ENCODE data around the gene DNAJC17. TPM values are rescaled to one million over a fixed set of nuclear protein-coding genes. Genes with fewer than 3 reads are reported as not detected.

The DNAJC17 gene, protein sequence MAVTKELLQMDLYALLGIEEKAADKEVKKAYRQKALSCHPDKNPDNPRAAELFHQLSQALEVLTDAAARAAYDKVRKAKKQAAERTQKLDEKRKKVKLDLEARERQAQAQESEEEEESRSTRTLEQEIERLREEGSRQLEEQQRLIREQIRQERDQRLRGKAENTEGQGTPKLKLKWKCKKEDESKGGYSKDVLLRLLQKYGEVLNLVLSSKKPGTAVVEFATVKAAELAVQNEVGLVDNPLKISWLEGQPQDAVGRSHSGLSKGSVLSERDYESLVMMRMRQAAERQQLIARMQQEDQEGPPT
- 44.4 and 48.0 TPM in 2 replicates for total RNA-seq

DNA sequence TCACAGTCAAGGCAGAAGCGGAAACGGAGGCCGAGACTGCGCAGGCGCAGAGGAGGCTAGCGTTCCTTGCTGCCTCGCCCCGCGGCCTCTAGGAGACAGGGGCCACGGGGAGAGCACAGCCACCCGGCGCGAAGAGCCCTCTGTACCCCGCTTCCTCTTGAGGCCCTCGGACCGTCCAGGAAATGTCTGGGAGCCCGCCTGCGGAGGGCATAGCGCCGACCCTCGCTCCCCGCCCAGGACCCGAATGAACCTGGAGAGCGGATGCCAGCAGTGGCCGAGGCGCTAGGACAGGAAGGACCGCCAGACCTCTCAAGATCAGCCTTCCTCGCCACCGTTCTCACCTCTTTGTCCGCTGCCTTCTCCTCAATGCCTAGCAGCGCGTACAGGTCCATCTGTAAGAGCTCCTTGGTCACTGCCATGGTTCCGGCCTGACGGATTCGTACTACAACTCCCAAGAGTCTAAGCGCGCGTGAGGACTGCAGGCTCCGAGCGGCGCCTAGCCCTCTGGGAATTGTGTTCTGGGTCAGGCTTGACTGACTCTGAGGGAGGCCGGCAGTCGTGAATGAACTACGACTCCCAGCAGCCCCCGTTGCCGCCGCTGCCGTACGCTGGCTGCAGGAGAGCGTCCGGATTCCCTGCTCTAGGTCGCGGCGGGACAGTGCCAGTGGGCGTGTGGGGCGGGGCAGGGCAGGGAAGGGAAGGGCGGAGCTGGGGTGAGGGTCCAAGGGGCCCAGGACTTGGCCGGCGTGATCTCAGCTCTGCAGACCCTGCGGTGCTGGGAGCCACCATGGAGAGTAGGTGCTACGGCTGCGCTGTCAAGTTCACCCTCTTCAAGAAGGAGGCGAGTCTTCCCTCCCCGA lies at the start of gene DNAJC17, which contains the start of gene ZFYVE19:
Gene DNAJC17 (minus strand): TSS at position 446 of the 860 bp plus-strand sequence. CDS start 27 bp downstream, at position 419.
Gene ZFYVE19 (plus strand): TSS at position 62 of the 860 bp plus-strand sequence. CDS start 501 bp downstream, at position 563.
- Mint-ChIP-seq H3K27me3 (ENCODE audit: low read depth) (no peaks in the 10 kb centered on the region), H3K9me3 (no peaks in the 10 kb centered on the region), H3K4me1 (ENCODE audit: low read depth) (peaks cover 18% of the 10 kb centered on the region), H3K4me3 (ENCODE audit: low read depth) (peak within 1 kb of the TSS; percentile 96), H3K27ac (peak within 1 kb of the TSS; percentile 98), H3K36me3 (ENCODE audit: low read depth) (peaks cover 22% of the 10 kb centered on the region)
- intact Hi-C loops (cut with micrococcal nuclease), result loop anchor here (1.0 kb wide), 5 partner anchors 37 to 424 kb away; partner anchors contain the start of genes CHP1, RMDN3, SPINT1 and VPS18
- peak; percentile 93 for DNase-seq (ENCODE audit: low spot score)

- intact Hi-C loops (cut with micrococcal nuclease), result loop anchor here (1.0 kb wide), 1 partner anchor 38 kb away; the partner anchor contains the start of gene VPS18
- Mint-ChIP-seq H3K36me3 (ENCODE audit: low read depth) (no peaks in the 10 kb centered on the region), H3K27me3 (ENCODE audit: low read depth) (no peaks in the 10 kb centered on the region), H3K4me1 (ENCODE audit: low read depth) (peaks cover 12% of the 10 kb centered on the region), H3K9me3 (no peaks in the 10 kb centered on the region), H3K27ac (no peak overlapping the region), H3K4me3 (ENCODE audit: low read depth) (no peak overlapping the region)
- no peak for DNase-seq (ENCODE audit: low spot score)
These were observed 49.5 kb upstream of the DNAJC17 start for GRCh38 chr15:40856746-40857145.

GRCh38 chr15:40855706-40856234 lies 48.5 kb upstream of the DNAJC17 start:
- DNase-seq (ENCODE audit: low spot score), result no peak
- H3K4me3 Mint-ChIP-seq (ENCODE audit: low read depth), result no peak overlapping the region
- peaks cover 12% of the 10 kb centered on the region for H3K4me1 Mint-ChIP-seq (ENCODE audit: low read depth)
- intact Hi-C loops (cut with micrococcal nuclease), result no loop called here
- H3K9me3 Mint-ChIP-seq, result no peaks in the 10 kb centered on the region
- no peaks in the 10 kb centered on the region for H3K36me3 Mint-ChIP-seq (ENCODE audit: low read depth)
- no peaks in the 10 kb centered on the region for H3K27me3 Mint-ChIP-seq (ENCODE audit: low read depth)
- no peak overlapping the region for H3K27ac Mint-ChIP-seq

- Mint-ChIP-seq H3K27ac (no peak overlapping the region), H3K27me3 (ENCODE audit: low read depth) (no peaks in the 10 kb centered on the region), H3K9me3 (no peaks in the 10 kb centered on the region), H3K4me1 (ENCODE audit: low read depth) (peaks cover 8% of the 10 kb centered on the region), H3K36me3 (ENCODE audit: low read depth) (no peaks in the 10 kb centered on the region), H3K4me3 (ENCODE audit: low read depth) (no peak overlapping the region)
- intact Hi-C loops (cut with micrococcal nuclease), result no loop called here
- no peak for DNase-seq (ENCODE audit: low spot score)
These were observed 46.9 kb upstream of the DNAJC17 start for GRCh38 chr15:40854161-40854560.

GRCh38 chr15:40853241-40853890 lies 46.1 kb upstream of the DNAJC17 start:
- Mint-ChIP-seq H3K4me3 (ENCODE audit: low read depth) (no peak overlapping the region), H3K27ac (no peak overlapping the region), H3K27me3 (ENCODE audit: low read depth) (no peaks in the 10 kb centered on the region), H3K4me1 (ENCODE audit: low read depth) (peaks cover 8% of the 10 kb centered on the region), H3K36me3 (ENCODE audit: low read depth) (no peaks in the 10 kb centered on the region), H3K9me3 (no peaks in the 10 kb centered on the region)
- intact Hi-C loops (cut with micrococcal nuclease), result no loop called here
- DNase-seq (ENCODE audit: low spot score), result no peak

DNA sequence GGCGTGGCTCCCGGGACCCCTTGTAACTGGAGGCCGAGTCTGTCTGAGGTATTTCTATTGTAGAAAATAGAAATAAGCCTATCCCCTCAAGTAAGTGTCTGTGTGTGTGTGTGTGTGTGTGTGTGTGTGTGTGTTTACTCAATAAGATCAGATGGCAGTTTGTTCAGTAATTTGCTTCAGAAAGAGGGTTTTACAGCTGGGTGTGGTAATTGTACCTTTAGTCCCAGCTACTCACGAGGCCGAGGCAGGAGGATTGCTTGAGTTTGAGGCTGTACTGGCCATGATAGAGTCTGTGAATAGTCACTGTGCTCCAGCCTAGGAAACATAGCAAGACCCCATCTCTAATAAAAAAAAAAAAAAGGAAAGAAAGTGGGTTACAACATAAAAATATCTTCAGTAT lies 45.3 kb upstream of the DNAJC17 start:
- intact Hi-C loops (cut with micrococcal nuclease), result no loop called here

GRCh38 chr15:40850576-40851112 lies 43.4 kb upstream of the DNAJC17 start:
- no peaks in the 10 kb centered on the region for H3K9me3 Mint-ChIP-seq
- peaks cover 4% of the 10 kb centered on the region for H3K36me3 Mint-ChIP-seq (ENCODE audit: low read depth)
- H3K27me3 Mint-ChIP-seq (ENCODE audit: low read depth), result no peaks in the 10 kb centered on the region
- intact Hi-C loops (cut with micrococcal nuclease), result no loop called here
- DNase-seq (ENCODE audit: low spot score), result no peak
- H3K4me3 Mint-ChIP-seq (ENCODE audit: low read depth), result no peak overlapping the region
- H3K4me1 Mint-ChIP-seq (ENCODE audit: low read depth), result peaks cover 14% of the 10 kb centered on the region
- no peak overlapping the region for H3K27ac Mint-ChIP-seq

More for the DNA sequence above, 45.3 kb upstream of the DNAJC17 start:
- DNase-seq (ENCODE audit: low spot score), result no peak
- Mint-ChIP-seq H3K4me1 (ENCODE audit: low read depth) (peaks cover 5% of the 10 kb centered on the region), H3K27ac (no peak overlapping the region), H3K27me3 (ENCODE audit: low read depth) (no peaks in the 10 kb centered on the region), H3K36me3 (ENCODE audit: low read depth) (no peaks in the 10 kb centered on the region), H3K4me3 (ENCODE audit: low read depth) (no peak overlapping the region), H3K9me3 (no peaks in the 10 kb centered on the region)

DNA sequence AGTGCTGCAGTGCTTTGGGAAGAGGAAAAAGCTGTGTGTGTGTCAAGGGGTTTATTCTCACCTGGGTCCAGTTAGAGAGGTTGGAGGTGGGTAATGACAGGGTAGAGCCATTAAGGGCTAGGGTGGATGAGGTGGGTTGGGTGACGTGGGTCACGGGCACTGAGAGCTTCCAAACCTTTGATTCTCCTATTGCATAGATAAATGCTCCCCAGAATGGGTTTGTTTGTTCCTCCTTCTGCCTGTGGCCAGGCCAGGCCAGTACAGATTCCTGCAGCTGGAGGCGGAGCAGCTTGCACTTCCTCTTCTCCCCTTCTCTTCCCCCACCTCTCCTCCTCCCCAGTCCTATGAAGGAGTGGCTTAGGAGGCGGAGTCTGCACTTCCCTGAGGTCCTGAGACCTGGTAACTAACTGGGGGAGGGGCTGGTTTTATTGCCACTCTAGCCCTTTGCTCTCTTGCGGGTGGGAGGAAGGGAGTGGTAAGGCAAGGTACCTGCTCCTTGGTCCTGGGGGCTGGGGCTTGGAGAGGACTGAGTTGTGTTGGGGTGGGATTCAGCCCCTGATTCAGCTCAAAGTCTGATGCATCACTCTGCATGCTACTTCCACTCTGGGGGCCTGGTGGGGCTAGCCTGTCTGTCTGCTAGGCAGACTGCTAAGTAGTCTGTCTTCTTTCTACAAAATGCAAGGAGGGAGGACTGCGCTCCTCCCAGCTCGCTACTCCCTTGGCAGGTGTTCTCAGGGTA lies 40.1 kb upstream of the DNAJC17 start:
- no peak for DNase-seq (ENCODE audit: low spot score)
- H3K36me3 Mint-ChIP-seq (ENCODE audit: low read depth), result peaks cover 7% of the 10 kb centered on the region
- H3K4me1 Mint-ChIP-seq (ENCODE audit: low read depth), result peaks cover 21% of the 10 kb centered on the region
- no peak overlapping the region for H3K27ac Mint-ChIP-seq
- H3K4me3 Mint-ChIP-seq (ENCODE audit: low read depth), result no peak overlapping the region
- intact Hi-C loops (cut with micrococcal nuclease), result no loop called here
- H3K9me3 Mint-ChIP-seq, result no peaks in the 10 kb centered on the region
- H3K27me3 Mint-ChIP-seq (ENCODE audit: low read depth), result peaks cover 9% of the 10 kb centered on the region

GRCh38 chr15:40846841-40847222 lies 39.6 kb upstream of the DNAJC17 start:
- H3K4me1 Mint-ChIP-seq (ENCODE audit: low read depth), result peaks cover 21% of the 10 kb centered on the region
- no peak for DNase-seq (ENCODE audit: low spot score)
- intact Hi-C loops (cut with micrococcal nuclease), result no loop called here
- no peak overlapping the region for H3K27ac Mint-ChIP-seq
- peaks cover 13% of the 10 kb centered on the region for H3K27me3 Mint-ChIP-seq (ENCODE audit: low read depth)
- H3K36me3 Mint-ChIP-seq (ENCODE audit: low read depth), result peaks cover 7% of the 10 kb centered on the region
- H3K9me3 Mint-ChIP-seq, result no peaks in the 10 kb centered on the region
- no peak overlapping the region for H3K4me3 Mint-ChIP-seq (ENCODE audit: low read depth)

DNA sequence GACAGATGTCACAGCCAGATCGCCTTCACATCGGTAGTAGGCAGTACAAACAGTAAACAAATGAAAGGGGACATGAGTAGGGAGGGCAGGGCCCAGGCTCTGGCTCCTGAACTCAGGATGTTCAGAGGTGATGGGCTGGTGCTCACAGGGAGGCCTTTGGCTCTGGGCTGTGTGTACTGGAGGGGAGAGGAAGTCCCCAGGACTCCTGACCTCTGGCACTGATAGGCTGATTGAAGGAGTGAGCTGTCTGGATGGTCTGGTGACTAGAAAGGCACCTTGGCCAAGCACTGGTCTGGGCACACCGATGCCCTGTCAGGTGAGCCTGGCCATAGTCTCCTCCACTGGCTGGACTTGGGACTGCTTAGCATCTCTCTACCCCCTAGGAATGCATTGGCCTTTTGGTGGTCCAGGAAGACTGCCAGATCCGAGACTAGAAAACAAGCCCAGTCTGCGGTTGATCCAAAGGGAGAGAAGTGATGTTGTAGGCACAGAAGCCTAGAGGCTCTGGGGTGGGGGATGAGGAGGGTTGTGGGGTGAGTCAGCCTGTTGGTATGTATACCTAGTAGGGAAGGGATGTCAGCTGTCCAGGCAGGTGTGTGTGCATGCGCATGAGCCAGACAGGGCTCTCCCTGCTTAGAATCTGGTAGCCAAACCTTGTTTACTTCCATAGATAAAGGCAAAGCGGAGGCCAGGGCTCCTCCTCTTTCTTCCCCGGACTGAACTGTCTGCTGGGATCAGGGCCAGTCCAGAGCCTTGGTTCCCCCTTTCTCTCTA lies 38.4 kb upstream of the DNAJC17 start:
- H3K36me3 Mint-ChIP-seq (ENCODE audit: low read depth), result peaks cover 7% of the 10 kb centered on the region
- peak overlapping the region; percentile 54 for H3K4me3 Mint-ChIP-seq (ENCODE audit: low read depth)
- no peaks in the 10 kb centered on the region for H3K9me3 Mint-ChIP-seq
- DNase-seq (ENCODE audit: low spot score), result no peak
- H3K27me3 Mint-ChIP-seq (ENCODE audit: low read depth), result peaks cover 22% of the 10 kb centered on the region
- H3K27ac Mint-ChIP-seq, result no peak overlapping the region
- intact Hi-C loops (cut with micrococcal nuclease), result no loop called here
- H3K4me1 Mint-ChIP-seq (ENCODE audit: low read depth), result peaks cover 21% of the 10 kb centered on the region

DNA sequence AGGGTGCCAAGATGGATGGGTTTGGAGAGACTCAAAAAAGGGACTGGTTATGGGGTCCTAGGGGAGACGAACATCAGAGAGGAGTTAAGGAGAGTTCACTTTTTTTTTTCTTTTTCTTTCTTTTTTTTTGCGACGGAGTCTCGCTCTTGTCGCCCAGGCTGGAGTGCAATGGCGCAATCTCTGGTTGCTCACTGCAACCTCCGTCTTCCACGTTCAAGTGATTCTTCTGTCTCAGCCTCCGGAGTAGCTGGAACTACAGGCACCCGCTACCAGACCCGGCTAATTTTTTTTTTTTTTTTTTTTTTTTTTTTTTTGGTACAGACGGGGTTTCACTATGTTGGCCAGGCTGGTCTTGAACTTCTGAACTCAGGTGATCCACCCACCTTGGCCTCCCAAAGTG lies 37.8 kb upstream of the DNAJC17 start:
- Mint-ChIP-seq H3K4me1 (ENCODE audit: low read depth) (peaks cover 21% of the 10 kb centered on the region), H3K27ac (peak overlapping the region; percentile 24)
- intact Hi-C loops (cut with micrococcal nuclease), result no loop called here

More for the DNA sequence above, 37.8 kb upstream of the DNAJC17 start:
- Mint-ChIP-seq H3K36me3 (ENCODE audit: low read depth) (peaks cover 7% of the 10 kb centered on the region), H3K4me3 (ENCODE audit: low read depth) (peak overlapping the region; percentile 87), H3K9me3 (no peaks in the 10 kb centered on the region), H3K27me3 (ENCODE audit: low read depth) (peaks cover 23% of the 10 kb centered on the region)
- no peak for DNase-seq (ENCODE audit: low spot score)
